Stimulated activated CD4-positive, alpha-beta T cell treated with anti-CD3 and anti-CD28 coated beads, Interleukin-1b, Interleukin-23, amount 100 ng/mL, for 4 hours (primary cell): ENCODE measurements around the gene PIGB.
"Not testable (repeated sequence)": the region's sequence is repeated elsewhere in the genome, so short reads cannot be mapped to it uniquely, and the experiment has no call there.

ENCODE experiments used
- DNase-seq, 2 donors: peaks; one replicate each; pipeline ENCODE4 v3.0.0-alpha.2; 2020; ENCODE audit warnings: low read depth in 2 of 2

PIGB gene

DNA sequence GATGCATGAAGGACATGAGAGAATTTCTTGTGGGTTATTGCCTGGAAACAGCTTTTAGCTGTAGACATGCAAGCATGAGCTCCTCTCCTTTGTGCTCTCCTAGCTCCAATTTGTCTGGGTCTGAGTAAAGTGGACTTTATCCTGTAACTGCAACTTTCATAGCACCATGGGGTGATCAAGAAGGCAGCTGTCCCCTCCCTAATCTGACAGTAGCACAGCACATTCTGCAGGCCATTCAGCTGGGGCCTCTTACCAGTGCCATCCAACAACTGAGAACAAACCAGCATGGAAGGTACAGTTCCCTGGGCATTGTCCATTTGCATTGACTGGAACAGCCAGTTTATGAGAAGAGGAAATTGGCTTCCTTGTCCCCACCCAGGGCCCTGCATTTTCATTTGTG lies 21.7 kb upstream of the PIGB start:
- DNase-seq = no peak

DNA sequence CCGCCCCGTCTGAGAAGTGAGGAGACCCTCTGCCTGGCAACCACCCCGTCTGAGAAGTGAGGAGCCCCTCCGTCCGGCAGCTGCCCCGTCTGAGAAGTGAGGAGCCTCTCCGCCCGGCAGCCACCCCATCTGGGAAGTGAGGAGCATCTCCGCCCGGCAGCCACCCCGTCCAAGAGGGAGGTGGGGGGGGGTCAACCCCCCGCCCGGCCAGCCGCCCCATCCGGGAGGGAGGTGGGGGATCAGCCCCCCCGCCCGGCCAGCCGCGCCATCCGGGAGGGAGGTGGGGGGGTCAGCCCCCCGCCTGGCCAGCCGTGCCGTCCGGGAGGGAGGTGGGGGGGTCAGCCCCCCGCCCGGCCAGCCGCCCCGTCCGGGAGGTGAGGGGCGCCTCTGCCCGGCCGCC lies 16.2 kb upstream of the PIGB start:
- DNase-seq = not testable (repeated sequence)

DNA sequence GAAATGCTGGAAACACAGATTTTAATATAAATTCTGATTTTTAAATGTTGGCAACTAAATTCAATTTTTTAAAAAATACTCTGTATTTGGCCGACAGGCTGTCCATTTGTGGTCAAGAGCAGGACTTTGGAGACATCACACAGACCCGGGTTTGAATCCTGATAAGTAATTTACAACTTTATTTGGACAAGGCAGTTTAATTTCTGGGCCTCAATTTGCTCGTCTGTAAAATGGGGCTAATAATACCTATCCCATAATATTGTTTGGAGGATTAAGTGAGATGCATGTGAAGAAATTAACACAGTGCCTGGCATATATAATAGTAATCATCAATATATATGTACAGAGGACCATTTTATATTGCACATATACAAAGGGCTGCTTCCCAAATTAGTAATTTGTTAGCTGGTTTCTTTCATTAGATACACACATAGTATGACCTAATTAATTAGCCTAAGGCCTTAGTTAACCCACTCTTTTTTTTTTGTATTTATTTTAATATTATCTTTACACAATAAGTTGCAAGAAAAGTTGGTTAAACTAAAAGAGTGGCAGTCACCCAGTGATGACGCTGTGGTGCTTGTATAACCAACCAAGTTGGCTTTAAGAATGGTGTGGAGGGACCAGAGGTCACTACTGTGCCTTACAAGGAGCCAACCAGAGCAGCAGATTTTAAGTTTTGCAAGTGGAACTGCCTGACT lies 665 bp downstream of the PIGB start:
- no peak for DNase-seq

DNA sequence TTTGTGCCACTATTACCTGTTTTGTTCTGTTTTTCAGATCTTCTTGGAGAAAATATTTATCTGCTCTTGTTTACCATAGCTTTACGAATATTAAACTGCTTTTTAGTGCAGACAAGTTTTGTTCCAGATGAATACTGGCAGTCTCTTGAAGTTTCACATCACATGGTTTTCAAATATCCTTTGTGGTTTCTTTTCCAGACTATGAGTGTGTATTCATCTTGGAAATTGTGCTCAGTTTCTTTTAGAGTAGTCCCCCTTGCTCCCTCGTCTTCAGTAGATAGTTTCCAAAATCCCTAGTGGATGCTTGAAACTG lies 1.2 kb downstream of the PIGB start:
- no peak for DNase-seq

DNA sequence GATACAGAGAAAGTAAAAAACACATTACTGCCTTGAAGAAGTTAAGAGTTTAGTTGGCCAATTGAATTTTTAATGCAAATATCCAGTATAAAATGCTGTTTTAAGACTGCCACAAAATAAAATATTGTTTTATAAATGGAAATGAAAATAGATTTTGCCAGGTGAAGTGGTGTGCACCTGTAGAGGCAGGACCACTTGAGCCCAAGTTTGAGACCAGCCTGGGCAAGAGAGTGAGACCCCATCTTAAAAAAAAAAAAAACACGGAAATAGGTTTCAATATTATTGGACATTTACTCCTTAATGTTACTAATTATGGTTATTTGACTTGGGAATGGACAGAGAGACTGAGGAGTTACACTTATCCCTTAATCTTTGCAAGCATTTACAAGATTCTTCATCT lies 1.9 kb downstream of the PIGB start:
- no peak for DNase-seq

DNA sequence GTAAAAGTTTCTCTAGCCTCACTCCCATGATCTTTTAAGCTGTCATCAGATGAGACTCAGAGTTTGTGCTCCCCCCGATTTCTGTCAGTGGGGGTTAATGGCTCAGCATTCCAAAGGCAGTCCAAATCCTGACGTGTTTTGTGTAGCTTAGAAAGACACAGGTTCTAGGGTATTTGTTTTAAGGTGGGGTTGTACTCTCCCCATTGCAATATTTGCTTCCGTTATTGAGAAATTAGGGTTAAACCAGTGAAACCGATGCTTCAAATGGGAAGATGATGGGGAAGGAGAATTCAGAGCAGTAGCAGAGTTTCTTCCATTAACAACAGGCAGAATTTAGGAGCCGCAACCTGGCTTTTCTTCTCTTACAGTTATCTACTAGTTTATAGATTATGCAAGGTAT lies 3.4 kb downstream of the PIGB start:
- no peak for DNase-seq

DNA sequence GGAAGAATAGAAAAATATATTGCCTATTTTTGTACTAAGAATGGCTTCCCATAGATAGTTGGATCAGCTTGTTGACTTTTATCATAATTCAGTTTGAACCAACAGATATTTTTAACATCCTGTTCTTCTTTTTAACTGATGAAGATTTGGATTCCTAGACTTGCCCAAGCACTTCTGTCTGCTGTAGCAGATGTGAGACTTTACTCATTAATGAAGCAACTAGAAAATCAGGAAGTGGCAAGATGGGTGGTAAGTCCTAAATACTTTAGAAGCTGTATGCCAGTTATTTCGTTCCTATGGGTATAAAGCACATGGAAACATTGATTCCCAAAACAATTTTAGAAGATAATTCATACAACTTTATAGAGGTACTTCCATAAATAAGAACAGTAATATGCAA lies 8.4 kb downstream of the PIGB start:
- no peak for DNase-seq

DNA sequence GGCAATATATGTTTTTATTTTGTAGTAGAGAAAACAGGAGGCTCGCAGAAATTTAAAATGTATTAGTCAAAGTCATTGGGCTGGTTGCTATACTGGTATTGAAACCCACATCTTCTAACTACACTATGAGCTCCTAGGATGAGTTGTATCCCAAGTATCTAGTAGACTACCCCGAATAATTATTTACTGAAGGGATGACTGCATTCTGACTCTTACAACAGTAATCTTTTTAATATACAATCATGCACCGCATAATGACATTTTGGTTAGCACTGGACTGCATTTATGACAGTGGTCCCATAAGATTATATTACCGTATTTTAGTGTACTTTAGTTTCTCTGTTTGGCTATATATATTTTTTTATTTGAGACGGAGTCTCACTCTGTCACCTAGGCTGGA lies 15.3 kb downstream of the PIGB start:
- no peak for DNase-seq

DNA sequence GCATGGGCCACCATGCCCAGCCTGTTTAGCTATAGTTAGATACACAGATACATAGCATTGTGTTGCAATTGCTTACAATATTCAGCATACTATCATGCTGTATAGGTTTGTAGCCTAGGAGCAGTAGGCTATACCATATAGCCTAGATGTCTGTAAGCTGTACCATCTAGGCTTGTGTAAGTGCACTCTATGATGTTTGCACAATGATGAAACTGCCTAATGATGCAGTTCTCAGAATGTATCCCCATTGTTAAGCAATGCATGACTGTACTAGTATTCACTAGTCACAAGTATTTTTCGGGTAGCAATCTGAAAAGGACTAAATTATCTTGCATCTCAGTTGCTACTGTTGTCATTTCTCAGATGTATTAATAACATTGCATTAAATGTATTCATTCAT lies 16.0 kb downstream of the PIGB start:
- DNase-seq = no peak

DNA sequence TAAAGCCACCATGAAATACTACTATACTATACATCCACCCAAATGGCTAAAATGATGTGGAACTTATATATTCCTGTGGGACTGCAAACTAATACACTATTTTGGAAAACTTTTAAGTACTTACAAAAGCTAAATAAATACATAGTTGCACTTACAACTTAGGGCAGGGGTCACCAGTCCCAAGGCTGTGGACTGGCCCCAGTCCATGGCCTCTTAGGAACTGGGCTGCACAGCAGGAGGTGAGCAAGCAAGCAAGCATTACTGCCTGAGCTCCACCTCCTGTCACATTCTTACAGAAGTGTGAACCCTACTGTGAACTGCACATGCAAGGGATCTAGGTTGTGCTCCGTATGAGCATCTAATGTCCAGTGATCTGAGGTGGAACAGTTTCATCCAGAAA lies 18.1 kb downstream of the PIGB start:
- DNase-seq = no peak

DNA sequence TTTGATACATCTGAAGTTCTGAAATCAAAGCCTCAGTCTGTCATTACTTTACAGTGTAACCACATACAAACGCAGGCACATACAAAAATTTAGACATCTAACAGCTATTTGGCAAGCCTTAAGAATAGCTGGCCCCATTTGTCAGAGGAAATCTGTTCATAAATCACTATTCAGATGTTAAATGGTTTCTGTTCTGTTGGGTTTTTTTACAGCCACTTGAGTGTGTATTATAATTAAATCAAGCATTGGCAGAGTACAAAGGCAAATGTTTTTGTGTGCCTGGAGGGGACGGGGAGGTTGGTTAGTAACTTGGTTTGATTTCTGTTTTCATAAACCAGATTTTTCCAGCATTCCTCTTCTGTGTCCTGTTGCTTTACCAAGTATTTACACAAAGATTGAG lies 24.1 kb downstream of the PIGB start:
- DNase-seq = no peak

DNA sequence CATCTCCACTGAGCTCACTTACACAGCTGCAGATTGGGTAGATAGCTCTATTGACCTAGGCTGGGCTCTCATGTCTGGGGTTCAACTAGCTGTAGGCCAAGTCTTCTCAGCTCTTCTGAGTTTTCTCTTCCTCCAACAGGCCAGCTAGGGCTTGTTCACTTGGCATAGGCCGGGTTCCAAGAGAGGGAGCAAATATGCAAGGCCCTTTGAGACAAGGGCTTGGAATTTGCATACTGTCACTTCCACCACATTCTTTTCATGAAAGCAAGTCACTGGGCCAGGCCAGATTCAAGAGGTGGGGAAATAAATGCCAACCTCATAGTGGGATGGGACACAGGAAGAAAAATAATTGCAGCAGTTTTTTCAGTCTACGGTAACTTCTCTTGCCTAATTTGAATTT lies 25.2 kb downstream of the PIGB start:
- no peak for DNase-seq

DNA sequence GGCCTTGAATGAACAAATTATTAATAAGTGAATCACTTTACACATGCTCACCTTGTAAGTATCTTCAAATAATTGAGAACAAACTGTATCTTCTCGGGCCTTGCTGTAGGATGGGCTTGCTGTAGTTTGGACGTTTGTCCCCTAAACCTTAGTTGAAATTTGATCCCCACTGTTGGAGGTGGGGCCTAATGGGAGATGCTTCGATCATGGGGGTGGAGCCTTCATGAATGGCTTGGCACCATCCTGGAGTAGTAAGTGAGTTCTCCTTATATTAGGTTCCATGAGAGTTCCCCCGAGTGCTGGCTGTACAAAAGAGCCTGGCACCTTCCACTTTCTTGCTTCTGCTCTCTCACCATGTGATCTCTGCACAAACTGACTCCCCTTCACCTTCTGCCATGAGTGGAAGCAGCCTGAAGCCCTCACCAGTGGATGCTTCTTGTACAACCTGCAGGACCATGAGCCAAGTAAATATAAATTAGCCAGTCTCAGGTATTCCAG lies 29.3 kb downstream of the PIGB start:
- DNase-seq = no peak

DNA sequence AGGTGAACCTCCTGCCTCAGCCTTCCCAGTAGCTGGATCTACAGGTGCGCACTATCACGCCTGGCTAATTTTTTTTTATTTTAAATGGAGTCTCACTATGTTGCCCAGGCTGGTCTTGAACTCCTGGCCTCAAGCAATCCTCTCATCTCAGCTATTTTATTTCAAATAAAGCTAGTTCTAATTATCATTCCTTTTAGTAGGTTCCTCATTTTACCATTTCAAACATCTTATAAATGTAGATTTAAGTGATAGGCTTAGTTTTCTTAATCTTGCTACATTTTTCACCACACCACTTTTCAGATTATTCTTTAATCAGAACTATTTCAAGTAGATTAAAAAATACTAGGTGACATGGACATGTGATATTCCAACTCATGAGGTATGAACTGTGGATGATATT lies 30.3 kb downstream of the PIGB start:
- DNase-seq = no peak

DNA sequence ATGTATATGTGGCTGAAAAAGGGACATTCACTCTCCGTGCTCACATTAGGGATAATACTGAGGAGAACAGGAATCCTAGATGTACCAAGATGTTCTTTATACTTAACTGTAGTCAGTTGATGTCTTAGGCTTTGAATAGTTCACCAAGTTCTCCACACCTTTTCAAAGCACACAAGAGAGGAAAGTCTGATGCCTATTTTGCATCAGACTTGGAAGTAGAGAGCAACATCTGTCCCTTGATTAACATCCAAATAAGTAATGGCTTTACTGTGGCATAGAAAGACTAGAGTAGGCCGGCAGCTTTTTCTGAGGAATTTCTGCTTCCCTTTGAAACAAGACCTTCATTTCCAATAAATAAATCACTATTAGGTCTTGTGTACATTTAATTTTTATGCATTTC lies 34.0 kb downstream of the PIGB start:
- no peak for DNase-seq

DNA sequence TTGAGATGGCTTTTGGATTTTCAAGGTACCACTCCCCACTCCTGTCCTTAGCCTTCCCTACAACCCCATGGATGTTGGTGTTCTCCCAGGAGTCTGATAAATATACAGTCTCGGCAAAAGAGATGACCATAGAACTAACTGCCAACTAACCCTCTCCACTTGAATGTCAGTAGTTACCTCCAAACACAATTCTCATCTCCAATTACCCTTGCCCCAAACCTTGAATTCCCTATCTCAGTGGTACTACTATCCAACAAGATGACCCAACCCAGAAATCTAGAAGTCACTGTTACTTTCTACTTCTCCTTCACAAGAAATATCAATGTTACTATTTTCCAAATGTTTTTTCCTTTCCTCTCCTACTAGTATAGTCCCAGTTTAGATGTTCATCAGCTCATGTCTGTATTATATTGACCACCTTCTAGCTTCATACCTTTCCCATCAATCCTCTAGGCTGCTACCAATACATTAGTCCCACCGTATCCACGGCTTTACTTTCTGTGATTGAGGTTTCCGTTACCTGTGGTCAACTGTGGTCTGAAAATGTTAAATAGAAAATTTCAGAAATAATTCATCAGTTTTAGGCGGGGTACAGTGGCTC lies 38.1 kb downstream of the PIGB start:
- no peak for DNase-seq

DNA sequence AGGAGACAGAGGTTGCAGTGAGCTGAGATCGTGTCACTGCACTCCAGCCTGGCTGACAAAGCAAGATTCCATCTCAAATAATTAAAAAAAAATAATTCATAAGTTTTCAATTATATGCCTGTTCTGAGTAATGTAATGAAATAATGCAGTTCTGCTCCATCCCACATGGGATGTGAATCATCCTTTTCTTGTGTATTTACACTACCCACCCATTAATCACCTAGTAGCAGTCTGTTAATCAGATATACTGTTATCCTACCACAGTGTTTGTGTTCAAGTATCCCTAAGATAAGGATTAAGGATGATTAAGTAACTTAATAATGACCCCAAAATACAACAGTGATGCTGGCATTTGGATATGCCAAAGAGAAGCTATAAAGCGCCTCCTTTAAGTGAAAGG lies 38.8 kb downstream of the PIGB start:
- no peak for DNase-seq

DNA sequence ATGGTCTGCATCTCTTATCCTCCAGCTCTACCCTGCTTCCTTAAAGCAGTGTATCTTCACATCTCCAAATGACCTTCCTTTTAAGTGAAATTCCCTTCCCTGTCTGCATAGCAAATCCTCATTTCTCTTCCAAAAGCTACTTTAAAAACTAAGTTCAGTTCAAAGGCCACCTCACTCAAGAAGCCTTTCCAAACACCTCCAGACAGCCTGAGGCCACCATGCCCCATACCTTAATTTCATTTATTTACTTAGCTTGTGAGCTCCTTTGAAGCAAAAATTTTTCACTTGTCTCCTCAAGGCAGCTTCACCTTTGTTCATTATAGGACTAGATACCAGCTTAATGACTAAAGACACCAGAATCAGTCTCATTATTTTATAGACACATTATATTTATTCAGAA lies 39.4 kb downstream of the PIGB start:
- DNase-seq = no peak

DNA sequence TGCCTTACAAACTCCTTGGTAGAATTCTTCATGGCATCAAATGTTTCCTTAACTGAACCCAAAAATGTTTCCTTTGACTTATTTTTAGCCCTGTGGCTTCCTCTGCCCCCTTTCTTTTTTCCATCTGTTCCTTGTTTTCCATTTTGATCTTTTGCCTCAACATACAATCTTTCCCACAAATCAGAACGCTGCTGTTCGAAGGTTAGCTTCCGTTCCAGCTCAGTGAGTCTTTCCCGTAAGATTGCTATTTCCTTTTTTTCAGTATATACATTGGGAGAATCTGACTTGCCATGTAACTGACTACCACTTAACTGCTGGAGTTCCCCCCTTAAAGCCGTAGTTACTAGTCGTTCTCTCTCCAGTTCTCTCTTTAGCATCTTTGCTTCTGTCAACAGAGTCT lies 41.2 kb downstream of the PIGB start:
- DNase-seq = no peak

DNA sequence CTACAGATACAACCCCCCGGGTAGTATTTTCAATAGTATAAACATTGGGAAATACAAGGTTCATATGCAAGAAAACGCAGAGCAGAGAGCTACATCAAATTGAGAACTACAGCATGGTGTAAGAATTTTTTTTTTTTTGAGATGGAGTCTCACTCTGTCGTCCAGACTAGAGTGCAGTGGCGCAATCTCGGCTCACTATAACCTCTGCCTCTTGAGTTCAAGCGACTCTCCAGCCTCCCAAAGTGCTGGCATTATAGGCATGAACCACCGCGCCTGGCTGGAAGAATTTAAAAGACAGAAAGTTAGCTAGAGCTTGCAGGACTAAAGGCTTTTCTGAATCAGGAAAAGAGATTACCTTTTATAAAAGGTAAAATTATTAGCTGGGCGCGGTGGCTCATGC lies 42.0 kb downstream of the PIGB start:
- no peak for DNase-seq

DNA sequence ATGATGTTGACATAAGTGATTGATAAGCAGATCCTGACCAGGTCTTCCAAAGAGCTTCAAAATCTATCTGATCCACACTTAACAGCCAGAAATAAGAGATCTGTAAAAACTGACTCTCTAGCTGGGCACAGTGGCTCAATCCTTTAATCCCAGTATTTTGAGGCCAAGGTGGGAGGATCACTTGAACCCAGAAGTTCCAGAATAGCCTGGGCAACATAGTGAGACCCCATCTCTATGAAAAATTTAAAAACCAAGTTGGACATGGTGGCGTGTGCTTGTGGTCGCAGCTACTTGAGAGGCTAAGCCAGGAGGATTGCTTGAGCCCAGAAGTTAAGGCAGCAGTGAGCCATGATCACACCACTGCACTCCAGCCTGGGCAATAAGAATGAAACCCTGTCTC lies 43.6 kb downstream of the PIGB start:
- no peak for DNase-seq

DNA sequence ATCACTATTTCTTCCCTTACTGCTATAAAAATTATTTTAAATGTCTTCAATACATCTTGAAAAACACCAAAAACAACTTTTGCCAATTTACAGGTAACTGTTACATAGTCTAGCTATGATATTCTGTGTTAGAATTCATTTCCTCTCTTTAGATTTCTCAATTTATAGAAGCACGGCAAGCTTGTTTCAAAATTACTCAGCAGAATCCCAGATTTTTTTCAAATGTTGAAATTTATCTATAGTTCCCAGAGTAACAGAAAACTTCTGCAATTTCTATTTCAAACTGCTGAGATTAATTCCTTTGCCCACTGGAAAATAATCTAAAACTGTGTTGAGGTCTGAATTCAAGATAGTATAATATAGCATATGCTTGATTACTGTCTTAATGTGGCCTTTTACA lies 48.0 kb downstream of the PIGB start:
- DNase-seq = no peak

DNA sequence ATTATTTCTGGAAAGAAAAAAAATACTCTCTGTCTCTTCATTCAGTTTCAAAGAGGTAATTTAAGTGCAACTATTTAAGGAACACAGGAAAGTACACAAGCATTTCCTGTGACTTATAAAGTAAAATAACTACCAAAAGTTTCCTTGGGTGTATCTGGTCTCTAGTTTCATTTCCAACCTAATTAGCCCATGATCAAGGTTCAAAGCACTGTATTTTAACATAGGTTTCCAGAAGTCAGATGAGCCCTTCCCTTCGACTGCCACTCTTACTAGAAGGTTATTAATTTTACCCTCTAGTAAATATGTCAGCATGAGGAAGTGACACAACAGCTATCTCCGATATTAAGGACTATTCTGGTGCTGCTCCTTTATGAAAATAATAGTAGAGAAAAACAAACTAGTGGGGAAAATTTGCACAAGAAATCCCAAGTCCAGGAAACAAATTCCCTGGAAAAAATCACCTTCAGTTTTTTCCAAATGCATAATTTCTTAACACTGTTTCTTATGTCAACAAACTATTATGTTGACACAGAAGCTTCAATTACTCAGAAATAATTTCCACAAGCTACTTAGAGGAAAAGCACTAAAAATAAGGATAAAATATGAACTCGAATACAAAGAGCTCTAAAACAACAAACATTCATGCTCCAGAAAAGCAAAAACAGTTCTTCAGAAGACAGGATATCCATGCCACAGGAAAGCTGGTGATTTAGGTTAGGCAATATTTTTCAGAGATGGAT lies 53.8 kb downstream of the PIGB start:
- no peak for DNase-seq
